Right lung (tissue), 10 donors: ENCODE results near the gene CCNK. TPM values are rescaled to one million over a fixed set of nuclear protein-coding genes. Genes with fewer than 3 reads are reported as not detected.

ENCODE experiments used
- DNase-seq, 2 donors: peaks; one replicate each; pipeline ENCODE4 v3.0.0-alpha.2; 2013
- long read RNA-seq, 8 donors: transcript quantifications; one replicate each; lab custom pipeline, GENCODE V29; 2026
- polyA plus RNA-seq, 5 donors: library from polyadenylated mRNA; unstranded; fragments of 120-200 nt; gene quantifications; one replicate each; pipeline versions ENCODE4 v1.2.1 to v1.2.3, GENCODE V29; 2013; ENCODE audit warnings: inconsistent platforms in 1 of 5, low replicate concordance in 1 of 5; ENCODE audit not compliant: insufficient read length in 5 of 5, insufficient read depth in 1 of 5

CCNK gene
- 10 to 100 TPM; 38.0 to 48.6 (median 43.6) TPM for polyA plus RNA-seq
- long read RNA-seq, donor 1, partial matches to known transcripts: 24 of 28 reads
- long read RNA-seq, donor 1, other reads (novel, unspliced or antisense): 0 of 28 reads
- long read RNA-seq, donor 2, partial matches to known transcripts: 18 of 22 reads
- long read RNA-seq, donor 2, other reads (novel, unspliced or antisense): 0 of 22 reads
- long read RNA-seq, donor 3, partial matches to known transcripts: 11 of 14 reads
- long read RNA-seq, donor 3, other reads (novel, unspliced or antisense): 0 of 14 reads
- long read RNA-seq, donor 4, partial matches to known transcripts: 5 of 7 reads
- long read RNA-seq, donor 4, other reads (novel, unspliced or antisense): 0 of 7 reads
- long read RNA-seq, donor 5, partial matches to known transcripts: 18 of 24 reads
- long read RNA-seq, donor 5, other reads (novel, unspliced or antisense): 0 of 24 reads
- long read RNA-seq, donor 6, transcript CCNK-201 (11 exons, 3,524 nt): major isoform, 7 of 28 reads
- long read RNA-seq, donor 6, partial matches to known transcripts: 20 of 28 reads
- long read RNA-seq, donor 6, other reads (novel, unspliced or antisense): 0 of 28 reads
- long read RNA-seq, donor 7, partial matches to known transcripts: 10 of 14 reads
- long read RNA-seq, donor 7, other reads (novel, unspliced or antisense): 0 of 14 reads
- long read RNA-seq, donor 8: 0 reads

DNA sequence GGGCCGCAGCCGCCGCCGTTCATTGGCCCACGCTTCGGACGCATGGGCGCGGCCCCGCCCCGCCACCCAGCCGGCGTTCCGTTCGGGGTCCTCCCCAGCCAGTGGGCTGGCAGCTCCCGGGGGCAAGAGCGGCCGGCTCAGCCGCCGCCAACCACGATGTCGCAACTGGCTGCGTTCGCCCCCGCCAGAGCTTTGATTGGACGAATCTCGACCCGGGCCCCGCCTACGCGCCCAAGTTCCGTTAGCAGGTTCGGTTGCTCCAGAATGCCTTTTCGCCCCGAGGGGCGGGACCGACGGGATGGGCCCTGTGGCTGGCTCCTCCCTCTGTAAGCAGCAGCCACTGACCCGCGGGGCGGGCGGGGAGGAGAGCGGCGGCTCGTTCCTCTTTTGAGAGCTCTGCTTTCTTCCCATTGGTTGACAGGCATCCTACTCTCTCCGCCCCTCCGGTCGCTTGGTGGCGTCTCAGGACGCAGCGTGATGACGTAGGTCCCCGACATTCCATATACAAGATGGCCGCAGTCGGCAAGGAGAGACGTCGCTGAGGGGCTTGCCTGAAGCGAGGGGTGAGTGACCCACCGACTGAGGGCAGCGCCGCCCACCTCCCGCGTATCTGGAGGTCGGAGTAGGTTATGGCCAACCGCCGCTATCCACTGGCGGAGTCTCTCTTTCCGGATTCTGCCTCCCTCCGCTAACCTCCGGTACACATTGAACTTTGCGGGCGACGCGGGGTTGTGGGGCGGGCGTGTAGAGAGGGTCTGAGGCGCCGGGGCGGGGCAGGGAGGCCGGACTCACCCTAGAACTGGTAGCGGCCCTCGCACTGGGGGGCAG, at the start of gene CCNK:
Gene CCNK (plus strand): TSS at position 493 of the 828 bp plus-strand sequence. CDS start 11,269 bp downstream, outside the sequence.
- DNase-seq: peak; percentile 100

DNA sequence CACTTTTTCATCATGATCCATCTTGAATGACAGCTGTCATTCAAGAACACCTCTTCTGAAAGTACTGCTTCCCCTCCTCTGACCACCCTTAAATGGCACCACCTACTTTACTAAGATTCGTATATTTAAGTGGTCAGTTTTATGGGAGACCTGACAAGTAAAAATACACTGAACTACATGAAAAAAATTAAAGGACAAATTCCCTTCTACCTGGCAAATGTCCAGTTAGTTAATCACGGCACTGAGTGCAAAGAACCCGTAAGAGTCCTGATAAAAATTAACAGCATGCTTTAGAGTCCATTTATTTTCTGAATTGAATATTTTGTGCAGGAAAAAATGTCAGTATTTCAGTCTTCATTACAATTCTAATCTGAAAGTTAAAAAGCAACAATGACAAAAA, 49.2 kb upstream of the CCNK start:
- DNase-seq: no peak

DNA sequence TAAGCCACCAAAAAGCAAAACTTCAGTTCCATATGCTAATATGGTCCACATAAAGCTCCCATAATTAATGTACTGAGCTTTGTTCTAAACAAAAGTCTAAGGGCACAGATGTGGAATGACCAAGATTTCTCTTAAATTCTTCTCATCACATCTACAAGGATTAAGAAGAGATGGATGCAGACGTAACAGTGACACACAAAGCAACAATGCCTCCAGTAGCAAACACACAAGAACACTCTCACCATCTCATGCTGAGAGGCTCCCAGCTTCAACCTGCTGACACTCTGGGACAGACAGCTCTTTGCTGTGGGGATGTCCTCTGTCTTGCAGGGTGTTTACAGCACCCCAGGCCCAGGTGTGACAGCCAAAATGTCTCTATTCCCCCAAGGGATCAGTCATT, 48.7 kb upstream of the CCNK start:
- no peak for DNase-seq

DNA sequence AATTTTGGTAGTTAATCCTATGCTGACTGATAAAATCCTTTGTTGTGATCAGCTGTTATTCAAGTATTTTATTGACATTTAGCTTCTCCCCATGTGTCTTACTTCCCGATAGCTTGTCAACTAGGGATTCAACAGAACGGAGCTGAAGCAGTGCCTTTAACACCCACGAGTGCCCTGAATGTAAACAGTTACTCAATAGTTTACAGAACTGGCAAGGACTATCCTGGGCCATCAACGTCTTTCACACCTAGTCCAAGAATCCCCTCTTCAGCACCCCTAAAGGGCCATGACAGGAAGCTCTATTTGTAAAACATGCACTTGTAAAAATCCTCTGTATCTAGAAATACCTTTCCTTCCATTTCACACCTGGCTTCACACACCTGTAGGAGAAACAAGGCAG, 45.9 kb upstream of the CCNK start:
- DNase-seq: no peak

DNA sequence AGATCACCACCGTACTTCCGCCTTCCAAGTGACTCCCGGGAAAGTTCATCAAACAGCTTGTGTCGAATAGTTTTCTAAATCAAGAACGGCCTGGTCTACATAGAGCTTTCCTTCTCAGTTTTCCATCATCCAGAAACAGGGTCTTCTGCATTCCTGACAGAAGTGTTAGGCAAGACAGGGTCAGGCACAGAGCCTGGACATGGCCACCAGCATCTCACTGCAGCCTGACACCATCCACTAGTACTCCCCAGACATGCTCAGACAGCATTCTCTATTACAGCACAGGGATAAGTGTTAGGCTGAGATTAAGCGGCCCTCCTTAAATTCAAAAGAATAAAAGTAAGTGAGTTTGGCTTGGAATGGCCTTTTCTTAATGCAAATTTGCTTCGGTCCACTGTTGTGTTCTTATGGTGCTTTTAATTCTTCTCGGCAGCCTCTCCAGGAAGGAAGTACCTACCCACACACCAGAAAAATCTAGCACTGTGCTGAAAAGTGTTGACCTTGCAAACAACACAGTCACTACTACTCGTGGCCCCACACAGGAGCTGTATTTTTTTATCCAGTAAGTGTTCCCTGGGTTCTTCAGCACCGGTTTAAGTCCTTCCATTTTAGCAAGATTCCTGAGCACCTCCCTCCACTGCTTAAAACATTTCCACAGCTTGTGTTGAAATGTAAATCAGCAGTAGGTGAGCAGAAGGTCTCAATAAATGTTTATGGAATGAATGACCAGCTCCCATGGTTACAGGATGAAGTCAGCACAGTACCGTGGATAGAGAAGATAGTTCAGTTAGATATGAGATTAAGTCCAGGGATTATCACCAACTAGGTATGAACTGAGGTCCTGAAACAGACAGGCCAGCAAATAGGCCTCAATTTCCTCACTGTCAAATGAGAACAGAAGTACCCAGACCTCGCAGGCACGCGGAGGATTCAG, 44.7 kb upstream of the CCNK start:
- DNase-seq: no peak

DNA sequence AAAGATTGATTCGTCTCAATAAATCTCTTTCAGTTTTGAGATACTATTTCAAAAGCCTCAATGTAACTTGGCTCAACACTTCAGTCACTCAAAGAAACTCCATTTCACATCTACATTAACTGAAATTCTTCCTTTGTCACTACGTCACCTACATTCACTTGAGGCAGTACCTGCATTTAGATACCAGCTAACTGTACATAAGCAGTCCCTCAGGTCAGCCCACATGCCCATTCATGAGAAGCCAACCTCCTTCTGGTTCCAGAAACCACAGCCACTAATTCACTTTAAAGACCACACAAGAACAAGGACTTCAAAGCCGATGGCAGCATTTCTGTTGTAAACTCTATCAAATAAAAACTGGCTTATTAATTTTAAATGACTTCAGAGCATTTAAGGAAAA, 43.5 kb upstream of the CCNK start:
- DNase-seq: no peak

DNA sequence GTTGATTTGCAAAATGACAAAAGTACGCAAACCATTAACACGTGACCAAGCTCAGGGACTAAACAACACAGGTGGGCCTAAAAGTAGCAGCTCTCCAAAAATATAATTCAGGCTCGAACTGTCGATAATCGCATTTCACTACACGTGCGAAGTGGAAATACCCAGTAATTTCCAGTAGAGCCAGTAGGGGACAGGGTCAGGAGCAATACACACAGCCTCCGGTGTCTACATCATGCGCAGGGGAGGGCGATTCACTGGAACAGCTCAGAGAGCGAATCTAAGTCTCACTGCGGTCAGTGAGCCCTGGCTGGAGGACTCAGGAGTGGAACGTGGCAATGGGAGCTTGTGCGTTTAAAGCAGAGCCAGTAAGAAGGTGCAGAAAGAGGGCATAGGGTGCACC, 40.9 kb upstream of the CCNK start:
- no peak for DNase-seq

DNA sequence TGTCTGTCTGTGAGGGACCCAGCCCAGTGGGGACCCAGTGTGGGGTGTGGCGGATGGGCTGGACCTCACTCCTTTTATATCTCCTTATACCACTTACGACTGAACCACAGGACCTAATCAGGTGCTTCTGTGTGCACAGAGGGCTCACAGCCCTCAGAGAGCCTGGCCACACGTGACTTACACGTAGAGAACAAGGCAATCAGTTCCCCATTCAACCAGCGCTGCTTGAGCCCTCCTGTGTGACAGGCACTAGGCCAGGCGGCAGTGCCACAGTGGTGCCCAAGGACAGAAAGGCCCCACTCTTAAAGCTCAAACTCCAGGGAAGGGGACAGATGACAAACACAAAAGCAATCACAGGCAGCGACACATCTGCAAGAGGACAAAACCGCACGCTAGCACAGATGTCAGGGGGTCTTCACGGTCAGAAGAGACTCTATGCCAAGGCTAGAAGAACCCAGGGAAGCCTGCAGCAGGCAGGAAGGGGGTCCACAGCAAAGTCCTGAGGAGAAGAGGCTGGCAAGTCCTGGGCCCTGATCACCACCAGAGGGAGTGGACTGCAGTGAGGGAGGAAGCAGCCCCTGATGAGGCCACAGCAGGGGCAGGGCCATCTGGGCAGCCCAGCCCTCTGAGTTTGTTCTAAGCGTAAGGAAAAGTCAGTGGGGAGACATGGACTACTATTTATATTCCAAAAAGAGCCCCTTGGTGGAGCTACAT, 39.9 kb upstream of the CCNK start:
- no peak for DNase-seq

DNA sequence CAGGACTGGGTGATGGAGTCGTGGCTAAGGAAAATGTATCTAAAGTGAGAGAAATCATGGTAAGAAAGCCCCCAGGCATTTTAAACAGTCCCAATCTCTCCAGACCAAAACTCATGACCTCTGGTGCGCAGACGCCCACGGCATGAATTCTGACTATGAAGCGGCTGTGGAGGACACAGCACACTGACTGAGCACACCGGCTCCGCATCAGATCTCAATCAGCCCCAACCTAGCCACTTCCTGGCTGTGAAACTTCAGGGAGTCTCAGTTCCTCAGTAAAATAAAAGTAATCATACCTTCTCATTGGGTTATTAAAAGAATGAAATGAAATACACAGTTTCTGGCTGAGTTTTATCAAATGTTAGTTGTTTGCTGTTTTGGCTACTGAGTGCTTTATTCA, 39.3 kb upstream of the CCNK start:
- no peak for DNase-seq

DNA sequence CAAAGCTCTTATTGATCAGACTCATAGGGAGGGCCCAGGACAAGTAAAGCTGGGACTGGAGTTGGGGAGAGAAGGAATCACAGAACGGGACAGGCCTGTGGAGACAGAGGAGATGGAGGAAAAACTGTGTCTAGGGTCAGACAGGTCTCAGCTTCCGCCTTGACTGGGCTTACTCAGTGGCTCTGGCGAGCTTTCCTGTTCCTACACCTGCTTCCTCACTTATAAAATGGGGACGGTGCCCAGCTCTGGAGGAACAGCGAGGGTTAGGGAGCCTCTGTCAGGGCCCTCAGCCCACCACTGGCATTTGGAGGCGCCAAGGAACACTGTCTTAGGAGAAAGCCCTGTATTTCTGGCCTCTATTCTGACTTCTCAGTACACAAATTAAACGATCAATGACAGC, 35.3 kb upstream of the CCNK start:
- no peak for DNase-seq

DNA sequence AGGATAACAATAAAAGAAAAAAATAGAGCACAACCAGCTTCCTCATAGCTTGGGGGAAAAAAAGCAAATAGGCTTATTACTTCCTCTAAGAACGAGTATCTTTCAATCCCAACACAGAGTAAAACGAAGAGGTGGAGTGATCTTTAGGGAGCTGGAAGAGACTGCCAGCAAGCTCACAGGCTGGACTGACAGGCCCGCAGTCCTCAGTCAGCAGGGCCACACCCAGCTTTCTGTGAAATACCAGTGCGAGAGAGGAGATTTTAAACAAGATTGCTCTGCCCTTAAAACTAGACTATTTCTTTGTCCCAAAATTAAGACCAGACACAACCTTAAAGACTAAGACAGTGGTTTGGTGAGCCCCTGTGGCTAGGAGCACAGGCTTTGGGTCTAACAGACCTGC, 33.5 kb upstream of the CCNK start:
- DNase-seq: no peak

DNA sequence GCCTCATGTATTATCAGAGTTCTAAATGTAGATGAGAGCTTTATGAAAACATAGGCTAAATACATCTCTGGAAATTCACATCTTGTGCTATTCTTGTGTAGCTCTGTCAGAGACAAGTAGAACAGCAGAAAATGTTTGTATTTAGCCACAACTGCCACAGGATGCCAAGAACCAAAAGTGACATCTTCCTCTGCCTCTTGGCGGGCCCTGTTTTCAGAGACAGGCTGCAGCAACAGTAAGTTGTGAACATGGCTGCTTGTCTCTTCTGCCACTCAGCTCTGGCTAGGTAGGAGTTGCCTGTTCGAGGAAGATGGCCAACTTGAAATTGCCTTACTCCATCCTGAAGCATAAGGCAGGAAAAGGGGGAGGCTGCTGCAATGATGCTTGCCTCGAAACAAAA, 30.9 kb upstream of the CCNK start:
- no peak for DNase-seq

DNA sequence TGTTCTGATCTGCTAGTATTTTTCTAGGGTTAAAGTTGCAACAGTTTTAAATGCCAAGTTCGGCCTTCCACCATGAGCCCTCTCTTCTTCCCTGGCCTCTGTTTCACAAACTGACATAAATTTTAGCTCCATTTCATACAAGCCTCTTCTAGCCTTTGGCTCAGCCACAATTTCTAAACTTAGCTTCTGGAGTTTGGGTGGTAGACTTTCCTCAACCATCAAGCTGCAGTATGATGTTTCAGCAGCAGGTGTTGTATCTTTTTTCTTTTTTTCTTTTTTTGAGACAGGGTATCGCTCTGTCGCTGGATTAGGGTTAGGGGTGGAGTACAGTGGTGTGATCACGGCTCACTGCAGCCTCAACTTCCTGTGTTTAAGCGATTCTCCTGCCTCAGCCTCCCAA, 30.0 kb upstream of the CCNK start:
- DNase-seq: no peak

DNA sequence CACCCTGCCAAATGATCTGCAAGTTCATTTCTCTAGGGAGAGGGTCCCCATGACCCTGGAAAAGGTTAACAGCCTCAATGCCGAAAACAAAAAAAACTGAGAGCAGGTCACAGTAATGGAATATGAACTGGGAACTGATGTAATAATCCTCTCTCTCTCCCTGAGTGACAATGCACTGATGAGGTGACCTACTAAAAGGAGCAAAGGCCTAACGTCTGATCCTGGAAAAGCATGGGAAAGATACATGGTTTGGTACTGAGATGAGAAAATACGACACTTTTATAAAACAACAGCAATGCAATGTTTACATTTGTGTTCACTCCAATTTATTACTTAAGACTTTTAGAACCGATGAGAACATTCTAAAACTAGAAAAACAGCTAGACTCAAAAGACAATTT, 28.2 kb upstream of the CCNK start:
- no peak for DNase-seq

DNA sequence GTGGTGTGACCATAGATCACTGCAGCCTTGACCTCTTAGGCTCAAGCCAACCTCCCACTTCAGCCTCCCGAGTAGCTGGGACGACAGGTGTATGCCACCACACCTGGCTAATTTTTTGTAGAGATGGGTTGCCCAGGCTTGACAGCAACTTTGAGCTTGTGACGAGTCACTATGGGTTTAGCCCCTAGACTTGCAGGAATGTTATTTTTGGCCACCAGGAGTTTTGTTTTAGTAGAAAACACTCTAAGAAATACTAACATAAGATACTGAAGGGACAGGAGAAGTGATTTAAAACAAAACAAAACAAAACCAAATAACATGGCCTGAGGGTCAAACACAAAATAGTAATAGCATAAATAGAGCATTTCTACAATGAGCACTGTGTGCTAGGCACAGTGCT, 27.0 kb upstream of the CCNK start:
- no peak for DNase-seq

DNA sequence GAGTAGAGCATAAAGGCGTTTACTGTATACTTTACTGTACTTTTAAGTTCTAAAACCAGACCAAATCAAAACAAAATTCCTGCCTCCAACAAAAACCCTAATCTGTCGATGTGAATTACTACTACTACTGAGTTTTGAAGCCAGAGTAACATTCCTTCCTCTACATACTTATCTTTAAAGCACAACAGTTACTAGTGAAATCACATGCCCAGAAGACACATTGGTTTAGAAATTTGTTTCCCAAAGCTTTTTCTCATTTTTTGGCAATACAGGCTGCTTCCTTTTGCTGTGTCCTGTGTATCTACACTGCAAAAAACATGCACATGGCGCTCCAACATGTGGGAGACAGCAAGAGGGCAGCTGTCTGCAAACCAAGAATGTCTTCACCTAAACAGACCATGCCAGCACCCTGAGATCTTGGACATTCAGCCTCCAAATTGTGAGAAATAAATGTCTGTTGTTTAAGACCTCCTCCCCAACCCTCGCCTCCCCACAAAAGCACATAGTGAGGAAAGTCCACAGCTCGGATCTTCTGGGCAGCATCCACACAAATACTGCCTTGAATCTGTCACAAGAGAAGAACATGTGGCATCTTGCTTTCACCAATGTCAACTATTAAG, 21.6 kb upstream of the CCNK start:
- DNase-seq: no peak

DNA sequence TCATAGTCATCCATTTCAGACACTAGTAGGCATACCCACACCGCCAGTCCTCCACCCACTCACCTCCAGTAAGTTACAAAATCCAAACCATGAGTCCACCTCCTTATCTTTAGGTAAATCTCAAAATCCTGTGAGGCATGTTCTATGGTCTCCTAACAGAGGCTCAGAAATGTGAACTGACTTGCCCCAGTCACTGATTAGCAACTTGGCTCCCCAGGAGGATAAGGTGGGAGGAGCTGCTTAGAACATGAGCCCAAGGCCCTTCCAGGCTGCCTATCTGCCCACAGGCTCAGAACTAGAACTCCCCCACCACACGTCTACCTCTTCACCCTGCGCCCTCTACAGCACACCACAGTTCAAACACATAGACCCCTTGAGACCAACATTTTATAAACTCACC, 20.4 kb upstream of the CCNK start:
- DNase-seq: no peak

DNA sequence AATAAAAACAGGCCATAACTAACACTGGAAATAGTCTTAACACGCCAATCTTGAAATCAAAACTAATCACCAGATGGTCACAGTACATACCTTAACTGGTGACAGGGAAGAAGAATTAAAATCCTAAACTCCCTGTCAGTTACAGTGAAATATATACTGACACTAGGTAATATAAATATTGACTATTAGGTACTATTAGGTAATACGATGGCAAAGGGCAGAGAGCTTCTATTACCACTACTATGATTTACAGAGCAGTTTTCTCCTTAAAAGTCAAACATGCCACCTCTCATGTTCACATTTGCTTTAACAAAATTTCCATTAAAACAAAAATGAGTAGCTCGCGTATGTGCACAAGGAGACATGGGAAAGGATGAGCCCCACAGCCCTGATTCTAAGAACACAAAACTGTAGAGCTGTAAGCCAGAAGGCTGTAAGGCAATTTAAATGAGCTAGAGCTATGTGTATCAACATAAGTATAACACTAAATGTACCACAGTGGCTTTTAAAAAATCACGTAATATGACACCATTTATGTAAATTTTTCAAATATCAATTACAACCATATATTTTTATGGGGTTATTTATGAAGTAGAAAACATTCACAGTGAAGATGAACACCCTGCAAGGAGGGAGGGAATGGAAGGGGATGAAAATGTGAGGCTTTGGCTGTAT, 19.7 kb upstream of the CCNK start:
- no peak for DNase-seq

DNA sequence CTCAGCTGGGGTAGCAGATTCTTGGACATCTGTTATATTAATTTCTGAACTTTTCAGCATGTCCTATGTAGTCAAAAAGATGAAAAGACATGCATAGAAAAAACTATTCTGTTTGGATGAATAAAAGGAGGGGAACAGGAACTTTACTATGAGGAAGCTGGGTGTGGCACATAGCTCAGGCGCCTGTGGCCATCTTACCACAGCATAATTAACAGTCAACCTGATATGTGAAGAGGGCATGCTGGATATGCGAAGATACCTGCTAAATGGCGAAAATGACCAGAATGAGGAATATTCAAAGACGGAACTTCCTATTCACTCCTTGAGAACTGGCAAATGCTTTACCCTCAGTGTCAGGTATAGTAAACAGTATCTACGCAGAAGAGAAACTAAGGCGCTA, 19.0 kb upstream of the CCNK start:
- no peak for DNase-seq

DNA sequence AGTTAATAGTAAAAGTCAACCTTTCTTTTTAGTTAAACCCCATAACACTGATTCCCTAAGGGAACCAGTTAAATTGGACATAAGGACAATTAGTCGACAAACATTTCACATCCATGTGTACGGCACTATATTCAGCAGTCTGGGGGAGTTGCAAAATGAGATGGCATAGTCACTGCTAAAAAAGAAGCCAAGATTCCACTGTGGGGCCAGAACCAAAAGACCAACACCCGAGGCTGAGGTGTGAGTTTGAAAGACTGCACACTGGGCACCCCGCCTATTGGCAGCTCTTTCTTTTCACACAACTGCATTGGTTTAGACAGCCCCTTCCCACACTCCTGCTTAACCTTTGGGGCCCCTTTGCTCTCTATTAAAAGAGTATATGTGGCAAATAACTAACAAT, 17.2 kb upstream of the CCNK start:
- no peak for DNase-seq
